Peyer's patch (tissue), 4 donors: ENCODE results near the gene MEX3A.

Experiments
- POLR2A ChIP-seq, 2 donors: fragments of 450-650 bp; IDR thresholded peaks; one replicate each; pipeline ENCODE4 v1.5.1; 2017; ENCODE audit warnings: antibody characterized with exemption in 2 of 2, mild to moderate bottlenecking in 2 of 2, moderate library complexity in 2 of 2
- TF ChIP-seq, protein P1 (sequence below), 6 experiments: fragments of 450-650 bp in 4 of 6; fragments of 200-600 bp in 2 of 6; sonication (generic) in 1 of 6; IDR thresholded peaks; one replicate each; pipeline ENCODE4 v1.5.1; 2017 to 2019; ENCODE audit warnings: antibody characterized with exemption in 6 of 6, mild to moderate bottlenecking in 3 of 6, moderate library complexity in 1 of 6

DNA sequence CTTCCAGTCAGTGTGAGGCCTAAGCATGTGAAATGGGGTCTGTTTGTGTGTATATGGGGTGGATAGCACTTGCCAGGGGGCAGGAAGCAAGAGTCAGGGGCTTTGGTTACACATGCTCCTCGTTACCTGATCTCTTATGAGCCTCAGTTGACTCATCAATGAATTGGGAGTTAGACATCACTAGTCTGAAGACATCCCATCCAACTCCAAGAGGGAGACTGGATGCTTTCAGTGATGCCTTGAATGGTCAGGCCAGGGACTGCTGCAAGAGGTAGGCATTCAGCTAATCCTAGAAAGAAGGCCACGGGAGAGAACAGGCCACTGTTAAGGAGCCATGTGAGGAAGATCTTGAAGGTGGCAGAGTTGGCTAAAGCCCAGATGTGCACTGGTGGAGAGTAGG, 15.0 kb downstream of the MEX3A start:
- TF ChIP-seq, protein P1, sequence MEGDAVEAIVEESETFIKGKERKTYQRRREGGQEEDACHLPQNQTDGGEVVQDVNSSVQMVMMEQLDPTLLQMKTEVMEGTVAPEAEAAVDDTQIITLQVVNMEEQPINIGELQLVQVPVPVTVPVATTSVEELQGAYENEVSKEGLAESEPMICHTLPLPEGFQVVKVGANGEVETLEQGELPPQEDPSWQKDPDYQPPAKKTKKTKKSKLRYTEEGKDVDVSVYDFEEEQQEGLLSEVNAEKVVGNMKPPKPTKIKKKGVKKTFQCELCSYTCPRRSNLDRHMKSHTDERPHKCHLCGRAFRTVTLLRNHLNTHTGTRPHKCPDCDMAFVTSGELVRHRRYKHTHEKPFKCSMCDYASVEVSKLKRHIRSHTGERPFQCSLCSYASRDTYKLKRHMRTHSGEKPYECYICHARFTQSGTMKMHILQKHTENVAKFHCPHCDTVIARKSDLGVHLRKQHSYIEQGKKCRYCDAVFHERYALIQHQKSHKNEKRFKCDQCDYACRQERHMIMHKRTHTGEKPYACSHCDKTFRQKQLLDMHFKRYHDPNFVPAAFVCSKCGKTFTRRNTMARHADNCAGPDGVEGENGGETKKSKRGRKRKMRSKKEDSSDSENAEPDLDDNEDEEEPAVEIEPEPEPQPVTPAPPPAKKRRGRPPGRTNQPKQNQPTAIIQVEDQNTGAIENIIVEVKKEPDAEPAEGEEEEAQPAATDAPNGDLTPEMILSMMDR (IDR thresholded peaks at IDR 0.05) = no peak
- no peak for TF ChIP-seq POLR2A (IDR thresholded peaks at IDR 0.05)
